GM23338 (cell line): ENCODE results near the gene RNF213. TPM values are rescaled to one million over a fixed set of nuclear protein-coding genes. Genes with fewer than 3 reads are reported as not detected.

Experiments
- ATAC-seq: fragments of 200-7000 bp; cut with Tn5 transposase; 3 replicates; pipeline ENCODE4 v1.9.1; 2020
- DNase-seq: peaks from one replicate; pipeline ENCODE4 v3.0.0-alpha.2; 2015; ENCODE audit warnings: low spot score
- H2AFZ ChIP-seq: fragments of 200-600 bp; sonication (generic); 2 replicates; pipeline ENCODE4 v1.8.0; 2016; ENCODE audit warnings: antibody characterized with exemption, mild to moderate bottlenecking, moderate library complexity
- H3F3A ChIP-seq: fragments of 200-600 bp; sonication (generic); replicated peaks from 2 replicates; pipeline ENCODE4 v1.8.0; 2017; ENCODE audit warnings: antibody characterized with exemption, mixed run types, low read depth
- H3K27ac ChIP-seq: fragments of 200-600 bp; sonication (generic); 2 replicates; pipeline ENCODE4 v1.6.1; 2016; ENCODE audit warnings: low read depth
- H3K27me3 ChIP-seq: fragments of 200-600 bp; sonication (generic); 2 replicates; pipeline ENCODE4 v1.8.0; 2016; ENCODE audit warnings: mild to moderate bottlenecking, mixed run types, moderate library complexity; ENCODE audit not compliant: insufficient read depth
- H3K36me3 ChIP-seq: fragments of 200-600 bp; sonication (generic); 2 replicates; pipeline ENCODE4 v1.8.0; 2016; ENCODE audit warnings: mild to moderate bottlenecking; ENCODE audit not compliant: insufficient read depth
- H3K4me1 ChIP-seq: fragments of 200-600 bp; sonication (generic); 2 replicates; pipeline ENCODE4 v1.8.0; 2016; ENCODE audit warnings: mild to moderate bottlenecking, moderate library complexity; ENCODE audit not compliant: insufficient read depth
- H3K4me2 ChIP-seq: fragments of 200-600 bp; sonication (generic); 2 replicates; pipeline ENCODE4 v1.7.1; 2017; ENCODE audit warnings: mixed run types
- H3K4me3 ChIP-seq: fragments of 200-600 bp; sonication (generic); 2 replicates; pipeline ENCODE4 v1.6.1; 2016; ENCODE audit warnings: mixed run types
- H3K79me2 ChIP-seq: fragments of 200-600 bp; sonication (generic); replicated peaks from 2 replicates; pipeline ENCODE4 v1.8.0; 2017; ENCODE audit warnings: mild to moderate bottlenecking; ENCODE audit not compliant: insufficient read depth
- H3K9me2 ChIP-seq: fragments of 200-600 bp; sonication (generic); 2 replicates; pipeline ENCODE4 v1.8.0; 2017; ENCODE audit not compliant: insufficient read depth
- H4K20me1 ChIP-seq: fragments of 200-600 bp; sonication (generic); replicated peaks from 2 replicates; pipeline ENCODE4 v1.8.0; 2017; ENCODE audit warnings: mild to moderate bottlenecking; ENCODE audit not compliant: insufficient read depth
- H3K27ac Mint-ChIP-seq: 2 replicates; pipeline ENCODE4 v1.8.0; 2020; ENCODE audit warnings: inconsistent platforms, mild to moderate bottlenecking, moderate library complexity, mixed read lengths
- H3K27me3 Mint-ChIP-seq: 3 replicates; pipeline ENCODE4 v1.8.0; 2022; ENCODE audit warnings: low read depth, mild to moderate bottlenecking, moderate library complexity, mixed read lengths, inconsistent platforms; ENCODE audit not compliant: insufficient read depth, poor library complexity
- H3K36me3 Mint-ChIP-seq: 3 replicates; pipeline ENCODE4 v1.8.0; 2021; ENCODE audit warnings: low read depth, mild to moderate bottlenecking, inconsistent platforms, moderate library complexity, mixed read lengths
- H3K4me1 Mint-ChIP-seq: 3 replicates; pipeline ENCODE4 v1.8.0; 2020; ENCODE audit warnings: mild to moderate bottlenecking, inconsistent platforms, mixed read lengths
- H3K4me3 Mint-ChIP-seq: 3 replicates; pipeline ENCODE4 v1.8.0; 2021; ENCODE audit warnings: moderate library complexity, mild to moderate bottlenecking, inconsistent platforms, mixed read lengths
- H3K9me3 Mint-ChIP-seq: 3 replicates; pipeline ENCODE4 v1.8.0; 2020; ENCODE audit warnings: moderate library complexity, mild to moderate bottlenecking, inconsistent platforms, mixed read lengths
- ETS1 ChIP-seq: IDR thresholded peaks from 2 replicates; pipeline ENCODE4 v1.6.1; 2016; ENCODE audit warnings: antibody characterized with exemption
- EZH2 ChIP-seq: fragments of 200-600 bp; sonication (generic); IDR thresholded peaks from one replicate; pipeline ENCODE4 v1.8.0; 2017; ENCODE audit warnings: antibody characterized with exemption, mild to moderate bottlenecking, low read depth; ENCODE audit not compliant: unreplicated experiment
- EZH2phosphoT487 ChIP-seq: fragments of 200-600 bp; sonication (generic); IDR thresholded peaks from one replicate; pipeline ENCODE4 v1.8.1; 2018; ENCODE audit warnings: antibody characterized with exemption; ENCODE audit not compliant: unreplicated experiment
- POLR2AphosphoS5 ChIP-seq: IDR thresholded peaks from 2 replicates; pipeline ENCODE4 v1.6.1; 2016; ENCODE audit warnings: antibody characterized with exemption, low read depth
- STAT1 ChIP-seq: IDR thresholded peaks from one replicate; pipeline ENCODE4 v1.6.1; 2016; ENCODE audit warnings: antibody characterized with exemption; ENCODE audit not compliant: unreplicated experiment
- ZNF331 ChIP-seq: fragments of 250-450 bp; sonication (Bioruptor Pico); IDR thresholded peaks from 2 replicates; pipeline ENCODE4 v1.5.0; 2020; ENCODE audit warnings: low read depth, mild to moderate bottlenecking, moderate library complexity
- polyA plus RNA-seq: library from polyadenylated mRNA; unstranded; fragments of >200 nt; fragmentation: Nextera tagmentation; extraction: Ambion mirVana; gene quantifications from 2 replicates; pipeline ENCODE4 v1.2.1, GENCODE V29; 2016
- total RNA-seq: library from RNA; depleted of rRNA; stranded (reverse); fragments of >200 nt; shearing (Covaris generic); gene quantifications from 2 replicates; pipeline ENCODE4 v1.2.3, GENCODE V29; 2014
- TF ChIP-seq, protein P1 (sequence below), 2 experiments: fragments of 200-600 bp in 1 of 2; sonication (generic) in 1 of 2; conservative IDR thresholded peaks; 2 replicates each; pipeline versions ENCODE4 v1.5.1 to v1.6.1; 2016 to 2017; ENCODE audit warnings: antibody characterized with exemption in 2 of 2, low read depth in 2 of 2, mild to moderate bottlenecking in 2 of 2, moderate library complexity in 1 of 2
- TF ChIP-seq, protein P2 (sequence below): IDR thresholded peaks from one replicate; pipeline ENCODE4 v1.6.1; 2018; ENCODE audit warnings: antibody characterized with exemption; ENCODE audit not compliant: unreplicated experiment

Gene RNF213
- total and polyA plus RNA-seq, 2 experiments from 2014 or later = 21.2 to 67.2 TPM

DNA sequence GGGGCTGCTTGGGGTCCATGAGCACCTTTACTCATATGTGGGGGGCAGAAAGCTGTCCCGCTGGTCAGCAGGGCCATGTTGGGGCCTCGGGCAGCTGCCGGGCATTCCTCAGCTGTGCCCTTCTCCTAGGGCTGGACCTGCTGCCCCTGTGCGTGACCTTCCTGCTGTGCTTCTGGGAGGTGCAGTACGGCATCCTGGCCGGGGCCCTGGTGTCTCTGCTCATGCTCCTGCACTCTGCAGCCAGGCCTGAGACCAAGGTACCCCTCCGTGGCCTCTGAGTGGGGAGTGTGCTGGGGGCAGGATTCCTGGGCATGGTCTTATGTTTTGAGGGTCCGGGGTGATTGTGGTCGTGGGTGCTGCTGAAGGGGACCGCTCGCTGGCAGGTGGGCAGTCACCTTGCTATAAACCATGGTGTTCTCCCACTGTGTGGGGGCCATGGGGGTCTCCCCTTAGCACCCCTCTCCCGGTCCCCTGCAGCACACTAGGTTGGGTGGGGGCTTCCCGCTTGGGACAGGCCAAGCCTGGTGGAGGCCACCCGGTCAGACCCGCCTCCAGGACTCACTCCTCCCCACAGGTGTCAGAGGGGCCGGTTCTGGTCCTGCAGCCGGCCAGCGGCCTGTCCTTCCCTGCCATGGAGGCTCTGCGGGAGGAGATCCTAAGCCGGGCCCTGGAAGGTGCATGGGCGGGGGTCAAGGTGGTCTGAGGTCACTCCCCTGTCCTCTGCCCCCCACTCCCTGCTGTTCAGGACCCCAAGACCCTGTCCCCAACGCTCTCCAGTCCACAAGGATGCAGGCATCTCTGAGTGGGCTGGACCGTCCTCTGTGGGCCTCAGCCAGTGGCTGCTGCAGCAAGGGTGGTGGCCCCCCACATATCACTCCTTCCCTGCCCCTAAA, 12.4 kb upstream of the RNF213 start:
- H3K27ac Mint-ChIP-seq = no peak overlapping the region
- Histone ChIP-seq H3K27me3 (no peaks in the 10 kb centered on the region), H3F3A (no peaks in the 10 kb centered on the region), H2AFZ (no peak overlapping the region), H3K4me1 (no peaks in the 10 kb centered on the region), H4K20me1 (peaks cover 3% of the 10 kb centered on the region; the same call in 1 of the 2 replicates), H3K4me2 (no peak overlapping the region), H3K36me3 (no peaks in the 10 kb centered on the region), H3K9me2 (no peaks in the 10 kb centered on the region), H3K79me2 (no peaks in the 10 kb centered on the region), H3K4me3 (no peak overlapping the region), H3K27ac (no peak overlapping the region)
- no peaks in the 10 kb centered on the region for H3K9me3 Mint-ChIP-seq
- ATAC-seq = no peak
- peaks cover 12% of the 10 kb centered on the region; the same call in 2 of the 3 replicates for H3K36me3 Mint-ChIP-seq
- no peaks in the 10 kb centered on the region; the same call in 2 of the 3 replicates for H3K4me1 Mint-ChIP-seq
- DNase-seq = no peak
- TF ChIP-seq EZH2phosphoT487 = no peak
- TF ChIP-seq, protein P1, sequence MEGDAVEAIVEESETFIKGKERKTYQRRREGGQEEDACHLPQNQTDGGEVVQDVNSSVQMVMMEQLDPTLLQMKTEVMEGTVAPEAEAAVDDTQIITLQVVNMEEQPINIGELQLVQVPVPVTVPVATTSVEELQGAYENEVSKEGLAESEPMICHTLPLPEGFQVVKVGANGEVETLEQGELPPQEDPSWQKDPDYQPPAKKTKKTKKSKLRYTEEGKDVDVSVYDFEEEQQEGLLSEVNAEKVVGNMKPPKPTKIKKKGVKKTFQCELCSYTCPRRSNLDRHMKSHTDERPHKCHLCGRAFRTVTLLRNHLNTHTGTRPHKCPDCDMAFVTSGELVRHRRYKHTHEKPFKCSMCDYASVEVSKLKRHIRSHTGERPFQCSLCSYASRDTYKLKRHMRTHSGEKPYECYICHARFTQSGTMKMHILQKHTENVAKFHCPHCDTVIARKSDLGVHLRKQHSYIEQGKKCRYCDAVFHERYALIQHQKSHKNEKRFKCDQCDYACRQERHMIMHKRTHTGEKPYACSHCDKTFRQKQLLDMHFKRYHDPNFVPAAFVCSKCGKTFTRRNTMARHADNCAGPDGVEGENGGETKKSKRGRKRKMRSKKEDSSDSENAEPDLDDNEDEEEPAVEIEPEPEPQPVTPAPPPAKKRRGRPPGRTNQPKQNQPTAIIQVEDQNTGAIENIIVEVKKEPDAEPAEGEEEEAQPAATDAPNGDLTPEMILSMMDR (conservative IDR thresholded peaks at IDR 0.05; ENCODE audit: low read depth in 2 of 2) = no peak
- TF ChIP-seq STAT1 = no peak
- no peak for TF ChIP-seq POLR2AphosphoS5
- TF ChIP-seq ZNF331 (CRISPR knock-in tag) = no peak
- TF ChIP-seq ETS1 = no peak
- TF ChIP-seq, protein P2, sequence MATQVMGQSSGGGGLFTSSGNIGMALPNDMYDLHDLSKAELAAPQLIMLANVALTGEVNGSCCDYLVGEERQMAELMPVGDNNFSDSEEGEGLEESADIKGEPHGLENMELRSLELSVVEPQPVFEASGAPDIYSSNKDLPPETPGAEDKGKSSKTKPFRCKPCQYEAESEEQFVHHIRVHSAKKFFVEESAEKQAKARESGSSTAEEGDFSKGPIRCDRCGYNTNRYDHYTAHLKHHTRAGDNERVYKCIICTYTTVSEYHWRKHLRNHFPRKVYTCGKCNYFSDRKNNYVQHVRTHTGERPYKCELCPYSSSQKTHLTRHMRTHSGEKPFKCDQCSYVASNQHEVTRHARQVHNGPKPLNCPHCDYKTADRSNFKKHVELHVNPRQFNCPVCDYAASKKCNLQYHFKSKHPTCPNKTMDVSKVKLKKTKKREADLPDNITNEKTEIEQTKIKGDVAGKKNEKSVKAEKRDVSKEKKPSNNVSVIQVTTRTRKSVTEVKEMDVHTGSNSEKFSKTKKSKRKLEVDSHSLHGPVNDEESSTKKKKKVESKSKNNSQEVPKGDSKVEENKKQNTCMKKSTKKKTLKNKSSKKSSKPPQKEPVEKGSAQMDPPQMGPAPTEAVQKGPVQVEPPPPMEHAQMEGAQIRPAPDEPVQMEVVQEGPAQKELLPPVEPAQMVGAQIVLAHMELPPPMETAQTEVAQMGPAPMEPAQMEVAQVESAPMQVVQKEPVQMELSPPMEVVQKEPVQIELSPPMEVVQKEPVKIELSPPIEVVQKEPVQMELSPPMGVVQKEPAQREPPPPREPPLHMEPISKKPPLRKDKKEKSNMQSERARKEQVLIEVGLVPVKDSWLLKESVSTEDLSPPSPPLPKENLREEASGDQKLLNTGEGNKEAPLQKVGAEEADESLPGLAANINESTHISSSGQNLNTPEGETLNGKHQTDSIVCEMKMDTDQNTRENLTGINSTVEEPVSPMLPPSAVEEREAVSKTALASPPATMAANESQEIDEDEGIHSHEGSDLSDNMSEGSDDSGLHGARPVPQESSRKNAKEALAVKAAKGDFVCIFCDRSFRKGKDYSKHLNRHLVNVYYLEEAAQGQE = no peak
- no peak for TF ChIP-seq EZH2
- H3K4me3 Mint-ChIP-seq = no peak overlapping the region
- H3K27me3 Mint-ChIP-seq = peaks cover 11% of the 10 kb centered on the region
